DND-41 (cell line): ENCODE results near the gene TBC1D1.

ENCODE experiments used
- ATAC-seq: fragments of 200-7000 bp; cut with Tn5 transposase; 3 replicates; pipeline ENCODE4 v1.9.1; 2021; ENCODE audit warnings: low read depth; ENCODE audit not compliant: insufficient read depth
- DNase-seq: peaks from one replicate; pipeline ENCODE4 v3.0.0-alpha.2; 2020
- H2AFZ ChIP-seq: 2 replicates; pipeline ENCODE4 v1.6.0; 2012; ENCODE audit warnings: low read depth, low read length
- H3K27ac ChIP-seq: 2 replicates; pipeline ENCODE4 v1.5.1; 2012; ENCODE audit warnings: low read length, inconsistent platforms
- H3K27me3 ChIP-seq: fragments of 200-600 bp; sonication (generic); 2 replicates; pipeline ENCODE4 v1.6.0; 2012; ENCODE audit warnings: low read length, mild to moderate bottlenecking, inconsistent platforms; ENCODE audit not compliant: insufficient read depth, poor library complexity
- H3K36me3 ChIP-seq: 2 replicates; pipeline ENCODE4 v1.5.1; 2012; ENCODE audit warnings: low read length, inconsistent platforms; ENCODE audit not compliant: insufficient read depth
- H3K4me1 ChIP-seq: 2 replicates; pipeline ENCODE4 v1.5.1; 2012; ENCODE audit warnings: mild to moderate bottlenecking, low read length; ENCODE audit not compliant: insufficient read depth
- H3K4me2 ChIP-seq: 2 replicates; pipeline ENCODE4 v1.6.0; 2012; ENCODE audit warnings: mild to moderate bottlenecking, moderate library complexity, low read length, inconsistent platforms; ENCODE audit not compliant: insufficient read depth
- H3K4me3 ChIP-seq, 2 experiments: fragments of 200-600 bp in 1 of 2; shearing (Covaris generic) in 1 of 2; 2 replicates each; pipeline ENCODE4 v1.5.1; 2012 to 2016; ENCODE audit warnings: inconsistent platforms in 2 of 2, low read length in 2 of 2, mild to moderate bottlenecking in 2 of 2, low read depth in 1 of 2, moderate library complexity in 1 of 2
- H3K79me2 ChIP-seq: 2 replicates; pipeline ENCODE4 v1.6.0; 2012; ENCODE audit warnings: low read length, inconsistent platforms; ENCODE audit not compliant: insufficient read depth
- H3K9ac ChIP-seq: 2 replicates; pipeline ENCODE4 v1.6.0; 2012; ENCODE audit warnings: low read depth, mild to moderate bottlenecking, inconsistent platforms, low read length, moderate library complexity
- H3K9me3 ChIP-seq: 2 replicates; pipeline ENCODE4 v1.5.1; 2012; ENCODE audit warnings: low read length, moderate library complexity, mild to moderate bottlenecking, inconsistent platforms; ENCODE audit not compliant: insufficient read depth, severe bottlenecking
- H4K20me1 ChIP-seq: 2 replicates; pipeline ENCODE4 v1.6.0; 2012; ENCODE audit warnings: low read length; ENCODE audit not compliant: insufficient read depth
- CTCF ChIP-seq: IDR thresholded peaks from 2 replicates; pipeline ENCODE4 v1.5.1; 2012; ENCODE audit warnings: borderline replicate concordance, low read length, moderate library complexity, mild to moderate bottlenecking; ENCODE audit not compliant: poor library complexity, severe bottlenecking; ENCODE audit errors: extremely low read depth
- EZH2 ChIP-seq: IDR thresholded peaks from 3 replicates; pipeline ENCODE4 v1.6.1; 2012; ENCODE audit warnings: borderline replicate concordance, low read depth, mild to moderate bottlenecking, moderate library complexity, low read length, inconsistent platforms; ENCODE audit not compliant: severe bottlenecking

The TBC1D1 gene

GRCh38 chr4:37858872-37859271 lies 32.0 kb upstream of the TBC1D1 start:
- Histone ChIP-seq H3K4me2 (no peak overlapping the region), H4K20me1 (no peaks in the 10 kb centered on the region), H3K79me2 (no peaks in the 10 kb centered on the region), H3K9me3 (no peaks in the 10 kb centered on the region), H2AFZ (no peak overlapping the region), H3K36me3 (peaks cover 62% of the 10 kb centered on the region), H3K4me3 (no peak overlapping the region), H3K9ac (no peak overlapping the region), H3K27ac (no peak overlapping the region), H3K4me1 (no peaks in the 10 kb centered on the region), H3K27me3 (no peaks in the 10 kb centered on the region)
- TF ChIP-seq EZH2 (no peak), CTCF (no peak)
- no peak for ATAC-seq
- no peak for DNase-seq

- ATAC-seq = no peak
- TF ChIP-seq EZH2 = no peak
- no peak for TF ChIP-seq CTCF
- Histone ChIP-seq H4K20me1 (no peaks in the 10 kb centered on the region), H3K79me2 (no peaks in the 10 kb centered on the region), H3K9me3 (no peaks in the 10 kb centered on the region), H3K9ac (no peak overlapping the region), H2AFZ (no peak overlapping the region), H3K27ac (no peak overlapping the region), H3K4me2 (no peak overlapping the region), H3K4me3 (no peak overlapping the region), H3K36me3 (peaks cover 57% of the 10 kb centered on the region), H3K4me1 (no peaks in the 10 kb centered on the region), H3K27me3 (no peaks in the 10 kb centered on the region)
- DNase-seq = no peak
These were observed 30.6 kb upstream of the TBC1D1 start for GRCh38 chr4:37860266-37860665.

- no peak overlapping the region for H2AFZ ChIP-seq
- no peaks in the 10 kb centered on the region for H3K9me3 ChIP-seq
- no peaks in the 10 kb centered on the region for H4K20me1 ChIP-seq
- no peaks in the 10 kb centered on the region for H3K27me3 ChIP-seq
- DNase-seq (no peak), ATAC-seq (no peak)
- H3K79me2 ChIP-seq = no peaks in the 10 kb centered on the region
- no peak overlapping the region for H3K4me2 ChIP-seq
- H3K4me1 ChIP-seq = no peaks in the 10 kb centered on the region
- H3K4me3 ChIP-seq = no peak overlapping the region
- H3K36me3 ChIP-seq = peaks cover 41% of the 10 kb centered on the region
- no peak for TF ChIP-seq EZH2
- TF ChIP-seq CTCF = no peak
- no peak overlapping the region for H3K27ac ChIP-seq
- no peak overlapping the region for H3K9ac ChIP-seq
These were observed 27.9 kb upstream of the TBC1D1 start for GRCh38 chr4:37862961-37863360.

- Histone ChIP-seq H4K20me1 (no peaks in the 10 kb centered on the region), H3K27ac (no peak overlapping the region), H2AFZ (no peak overlapping the region), H3K9ac (no peak overlapping the region), H3K9me3 (no peaks in the 10 kb centered on the region), H3K4me3 (no peak overlapping the region), H3K36me3 (peaks cover 27% of the 10 kb centered on the region), H3K4me1 (no peaks in the 10 kb centered on the region), H3K79me2 (no peaks in the 10 kb centered on the region), H3K4me2 (no peak overlapping the region), H3K27me3 (no peaks in the 10 kb centered on the region)
- DNase-seq = no peak
- no peak for ATAC-seq
- TF ChIP-seq CTCF = no peak
- TF ChIP-seq EZH2 = no peak
These were observed 26.1 kb upstream of the TBC1D1 start for GRCh38 chr4:37864786-37865185.
